GM19455 (cell line): Measurements from ENCODE around the gene GIGYF2.
"Not testable (repeated sequence)": the region's sequence is repeated elsewhere in the genome, so short reads cannot be mapped to it uniquely, and the experiment has no call there.

Source experiments
- ATAC-seq: cut with Tn5 transposase; IDR thresholded peaks from one replicate; pipeline ENCODE4 v1.9.1; 2021; ENCODE audit not compliant: unreplicated experiment

Gene GIGYF2

GRCh38 chr2:232891621-232892071 is 194.5 kb downstream of the GIGYF2 start:
- ATAC-seq, result no peak

- ATAC-seq, result no peak
Observed at GRCh38 chr2:232892221-232892620, 195.1 kb downstream of the GIGYF2 start.

- no peak for ATAC-seq
Observed at GRCh38 chr2:232892843-232893242, 195.7 kb downstream of the GIGYF2 start.

- ATAC-seq, result no peak
Observed at GRCh38 chr2:232893834-232894233, 196.7 kb downstream of the GIGYF2 start.

- ATAC-seq, result no peak
Observed at GRCh38 chr2:232894251-232894650, 197.1 kb downstream of the GIGYF2 start.

- no peak for ATAC-seq
Observed at GRCh38 chr2:232894746-232895145, 197.6 kb downstream of the GIGYF2 start.

GRCh38 chr2:232896111-232896510 is 199.0 kb downstream of the GIGYF2 start:
- ATAC-seq, result no peak

GRCh38 chr2:232896720-232897597 is 199.8 kb downstream of the GIGYF2 start:
- ATAC-seq, result no peak

- ATAC-seq, result no peak
Observed at GRCh38 chr2:232897598-232898408, 200.7 kb downstream of the GIGYF2 start.

- ATAC-seq, result no peak
Observed at GRCh38 chr2:232898592-232899543, 201.7 kb downstream of the GIGYF2 start.

- ATAC-seq, result no peak
Observed at GRCh38 chr2:232900811-232901735, 203.9 kb downstream of the GIGYF2 start.

GRCh38 chr2:232901736-232902578 is 204.8 kb downstream of the GIGYF2 start:
- no peak for ATAC-seq

GRCh38 chr2:232903989-232904388 is 206.9 kb downstream of the GIGYF2 start:
- no peak for ATAC-seq

- not testable (repeated sequence) for ATAC-seq
Observed at GRCh38 chr2:232906867-232907717, 210.0 kb downstream of the GIGYF2 start.

GRCh38 chr2:232907718-232908085 is 210.6 kb downstream of the GIGYF2 start:
- not testable (repeated sequence) for ATAC-seq

GRCh38 chr2:232908695-232909094 is 211.6 kb downstream of the GIGYF2 start:
- no peak for ATAC-seq
